GM12878 (cell line): ENCODE data around the gene IGF1R. TPM values are rescaled to one million over a fixed set of nuclear protein-coding genes. Genes with fewer than 3 reads are reported as not detected.

Experiments
- ATAC-seq: fragments of 200-7000 bp; cut with Tn5 transposase; 3 replicates; pipeline ENCODE4 v1.9.1; 2020; ENCODE audit warnings: mild to moderate bottlenecking, moderate library complexity
- BruUV-seq: library from RNA; stranded (reverse); fragments of 400-500 nt; replicated peaks from 2 replicates; lab custom pipeline; 2021; lab: Mats Ljungman, UMichigan
- CTCF ChIA-PET: fragments of 300-600 bp; sonication (Branson Sonifier 250); formaldehyde crosslinking; extraction: SDS; loops from one replicate; lab custom pipeline; 2021; ENCODE audit warnings: inconsistent platforms; lab: Yijun Ruan, JAX
- POLR2A ChIA-PET: fragments of 350-600 bp; formaldehyde crosslinking; extraction: SDS; loops from one replicate; lab custom pipeline; 2021; ENCODE audit warnings: inconsistent platforms; lab: Charles Lee
- RAD21 ChIA-PET: fragments of 300-600 bp; sonication (Branson Sonifier 250); formaldehyde crosslinking; loops from one replicate; lab custom pipeline; 2023; ENCODE audit warnings: antibody characterized with exemption; ENCODE audit not compliant: unreplicated experiment; lab: Charles Lee
- SMC1A ChIA-PET: fragments of 300-600 bp; sonication (Branson Sonifier 250); formaldehyde crosslinking; loops from one replicate; lab custom pipeline; 2023; ENCODE audit not compliant: unreplicated experiment, uncharacterized antibody; lab: Charles Lee
- DNase-seq: peaks from one replicate; pipeline ENCODE4 v3.0.0-alpha.2; 2011; ENCODE audit warnings: low read depth, low spot score
- FAIRE-seq: peaks from 3 replicates; lab custom pipeline; 2011; peaks lifted over from hg19 to GRCh38; lab: Jason Lieb, UNC
- H2AFZ ChIP-seq: 2 replicates; pipeline ENCODE4 v1.6.0; 2011; ENCODE audit warnings: low read depth, low read length, control low read depth; ENCODE audit not compliant: control insufficient read depth
- H3K27ac ChIP-seq: 2 replicates; pipeline ENCODE4 v1.5.1; 2011; ENCODE audit warnings: control low read depth; ENCODE audit not compliant: control insufficient read depth, insufficient read depth
- H3K27me3 ChIP-seq, 2 experiments: replicated peaks in 1 of 2; 2 replicates each; pipeline versions ENCODE4 v1.6.0 to v1.6.1; 2011; ENCODE audit warnings: low read length in 1 of 2; ENCODE audit not compliant: control insufficient read depth in 2 of 2, insufficient read depth in 2 of 2
- H3K36me3 ChIP-seq, 2 experiments: 2 replicates each; pipeline ENCODE4 v1.5.1; 2011; ENCODE audit warnings: low read length in 1 of 2; ENCODE audit not compliant: control insufficient read depth in 2 of 2, insufficient read depth in 2 of 2
- H3K4me1 ChIP-seq: 2 replicates; pipeline ENCODE4 v1.6.1; 2011; ENCODE audit warnings: mild to moderate bottlenecking, low read length, moderate library complexity, mixed read lengths; ENCODE audit not compliant: control insufficient read depth, insufficient read depth
- H3K4me2 ChIP-seq: 2 replicates; pipeline ENCODE4 v1.6.0; 2011; ENCODE audit warnings: control low read depth; ENCODE audit not compliant: control insufficient read depth, insufficient read depth
- H3K4me3 ChIP-seq: fragments of 200-600 bp; sonication (generic); 2 replicates; pipeline ENCODE4 v1.5.1; 2016
- H3K79me2 ChIP-seq: 2 replicates; pipeline ENCODE4 v1.6.0; 2011; ENCODE audit warnings: low read length; ENCODE audit not compliant: control insufficient read depth, insufficient read depth
- H3K9ac ChIP-seq: 2 replicates; pipeline ENCODE4 v1.8.0; 2011; ENCODE audit warnings: low read length, control low read depth, mixed read lengths; ENCODE audit not compliant: control insufficient read depth, insufficient read depth
- H3K9me3 ChIP-seq: replicated peaks from 3 replicates; pipeline ENCODE4 v1.5.1; 2011; ENCODE audit warnings: mild to moderate bottlenecking, low read length; ENCODE audit not compliant: control insufficient read depth, insufficient read depth
- H4K20me1 ChIP-seq: 2 replicates; pipeline ENCODE4 v1.6.0; 2011; ENCODE audit not compliant: control insufficient read depth, insufficient read depth
- E2F4 ChIP-seq: IDR thresholded peaks from 2 replicates; pipeline ENCODE4 v1.6.1; 2012; ENCODE audit warnings: low read depth, low read length, improper control_type of control experiment
- FOXM1 ChIP-seq: IDR thresholded peaks from 2 replicates; pipeline ENCODE4 v1.6.1; 2012; ENCODE audit warnings: low read depth, mild to moderate bottlenecking, inconsistent platforms, low read length, moderate library complexity
- HCFC1 ChIP-seq: fragments of 150-350 bp; IDR thresholded peaks from 2 replicates; pipeline ENCODE4 v1.6.1; 2014; ENCODE audit warnings: low read length
- IRF4 ChIP-seq: IDR thresholded peaks from 2 replicates; pipeline ENCODE4 v1.6.1; 2011; ENCODE audit warnings: low read depth, low read length
- KDM1A ChIP-seq: fragments of 200-600 bp; sonication (generic); IDR thresholded peaks from 2 replicates; pipeline ENCODE4 v1.6.1; 2016; ENCODE audit warnings: borderline replicate concordance
- MXI1 ChIP-seq: fragments of 150-350 bp; IDR thresholded peaks from 2 replicates; pipeline ENCODE4 v1.6.1; 2011; ENCODE audit warnings: low read depth, mild to moderate bottlenecking, inconsistent platforms, low read length, improper control_type of control experiment
- MYB ChIP-seq: fragments of 150-350 bp; IDR thresholded peaks from 2 replicates; pipeline ENCODE4 v1.6.1; 2014; ENCODE audit warnings: mild to moderate bottlenecking, low read depth, low read length, borderline replicate concordance
- NKRF ChIP-seq: fragments of 450-650 bp; conservative IDR thresholded peaks from 2 replicates; pipeline ENCODE4 v1.6.1; 2017; ENCODE audit warnings: mild to moderate bottlenecking, moderate library complexity
- NR2C2 ChIP-seq: IDR thresholded peaks from 2 replicates; pipeline ENCODE4 v1.6.1; 2011; ENCODE audit warnings: borderline replicate concordance, low read depth; ENCODE audit not compliant: control insufficient read depth, insufficient read length
- PKNOX1 ChIP-seq: fragments of 450-650 bp; IDR thresholded peaks from 2 replicates; pipeline ENCODE4 v1.6.1; 2016; ENCODE audit warnings: mild to moderate bottlenecking
- RAD51 ChIP-seq: fragments of 450-650 bp; IDR thresholded peaks from 2 replicates; pipeline ENCODE4 v1.6.1; 2016; ENCODE audit warnings: moderate library complexity, mild to moderate bottlenecking, inconsistent platforms
- RBBP5 ChIP-seq: fragments of 200-600 bp; sonication (generic); conservative IDR thresholded peaks from 2 replicates; pipeline ENCODE4 v1.6.1; 2016
- TARDBP ChIP-seq: IDR thresholded peaks from 2 replicates; pipeline ENCODE4 v1.6.1; 2016; ENCODE audit warnings: borderline replicate concordance
- TCF12 ChIP-seq: IDR thresholded peaks from 2 replicates; pipeline ENCODE4 v1.6.1; 2011; ENCODE audit warnings: low read depth, mild to moderate bottlenecking, low read length
- TCF7 ChIP-seq: IDR thresholded peaks from 2 replicates; pipeline ENCODE4 v1.6.1; 2014; ENCODE audit warnings: antibody characterized with exemption, borderline replicate concordance
- USF2 ChIP-seq: IDR thresholded peaks from 2 replicates; pipeline ENCODE4 v1.6.1; 2011; ENCODE audit warnings: low read depth, low read length, improper control_type of control experiment, borderline replicate concordance
- ZNF384 ChIP-seq: IDR thresholded peaks from 2 replicates; pipeline ENCODE4 v1.6.1; 2012; ENCODE audit warnings: low read depth, mild to moderate bottlenecking, low read length, improper control_type of control experiment, borderline replicate concordance
- WGBS: methylation state at CpG from one replicate; pipeline ENCODE4 v1.1.6; 2016; ENCODE audit warnings: low lambda C conversion rate; ENCODE audit not compliant: insufficient replicate concordance, insufficient coverage; ENCODE audit errors: missing lambda C conversion rate; 5-methylcytosine and 5-hydroxymethylcytosine counted together
- in situ Hi-C: fragments of 300-500 bp; cut with MboI; formaldehyde crosslinking; loops from 9 replicates; pipeline ENCODE4 v1.14.3; 2018; ENCODE audit warnings: mixed read lengths
- intact Hi-C: fragments of 100-400 bp; cut with micrococcal nuclease; formaldehyde crosslinking; loops from one replicate; pipeline ENCODE4 v1.14.2; 2022; ENCODE audit not compliant: unreplicated experiment
- polyA plus RNA-seq, 11 experiments: library from polyadenylated mRNA; depleted of rRNA in 4 of 11; unstranded in 6 of 11; stranded (reverse) in 5 of 11; fragments of >200 nt; fragmentation: Nextera tagmentation in 4 of 11; fragmentation: Illumina TruSeq in 1 of 11; extraction: Ambion mirVana in 4 of 11; extraction: Trizol in 1 of 11; gene quantifications; 1 replicate in 1 of 11; 2 replicates in 10 of 11; pipeline versions ENCODE4 v1.2.1 to v1.2.3, GENCODE V29; 2011 to 2016; ENCODE audit warnings: inconsistent platforms in 2 of 11, missing spikeins in 2 of 11, low read depth in 1 of 11
- total RNA-seq, 4 experiments: library from RNA; depleted of rRNA in 3 of 4; stranded (reverse); fragments of >200 nt in 3 of 4; fragmentation: Illumina TruSeq in 1 of 4; extraction: Trizol in 1 of 4; gene quantifications; 2 replicates each; pipeline versions ENCODE4 v1.2.1 to v1.2.3, GENCODE V29; 2013 to 2021
- TF ChIP-seq, protein P1 (sequence below): IDR thresholded peaks from 2 replicates; pipeline ENCODE4 v1.6.1; 2012; ENCODE audit warnings: low read length, inconsistent platforms

IGF1R gene
- total and polyA plus RNA-seq, 10 of the 15 experiments (the other 5 are each of a cell fraction or from before 2014, with no cell fraction given): 0.03 to 2.7 (median 0.66) TPM

DNA sequence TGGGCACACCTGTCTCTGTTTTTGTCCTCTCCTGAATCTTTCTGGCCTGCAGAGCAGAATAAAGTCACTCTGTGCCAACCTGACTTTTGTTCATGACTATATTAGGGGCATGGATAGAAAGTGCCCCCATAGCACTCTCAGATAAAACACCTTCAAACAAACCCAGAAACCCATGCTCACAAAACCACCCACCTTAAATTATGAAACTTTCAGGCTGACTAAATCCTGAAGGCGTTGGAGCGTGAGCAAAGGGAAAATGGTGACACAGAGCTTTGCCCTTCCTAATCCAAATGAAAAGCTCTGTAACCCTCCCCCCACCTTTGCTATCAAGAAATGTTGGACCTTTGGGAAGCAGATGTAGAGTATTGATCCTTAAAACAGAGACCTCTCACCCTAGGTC is 138.9 kb downstream of the IGF1R start:
- H3K27me3 ChIP-seq: no peaks in the 10 kb centered on the region
- no peak for FAIRE-seq
- intact Hi-C loops (no loop called here), in situ Hi-C loops (no loop called here)
- no peak overlapping the region for H3K4me3 ChIP-seq
- no peak overlapping the region for H2AFZ ChIP-seq
- no peaks in the 10 kb centered on the region for H3K4me1 ChIP-seq
- no TSS peak for BruUV-seq
- H3K9ac ChIP-seq: no peak overlapping the region
- no peak overlapping the region for H3K27ac ChIP-seq
- CTCF ChIA-PET: no interaction called here
- POLR2A ChIA-PET: no interaction called here
- RAD21 ChIA-PET: no interaction called here
- no peaks in the 10 kb centered on the region for H3K36me3 ChIP-seq
- H4K20me1 ChIP-seq: no peaks in the 10 kb centered on the region
- no peaks in the 10 kb centered on the region for H3K79me2 ChIP-seq
- TF ChIP-seq NR2C2 (no peak), PKNOX1 (no peak), FOXM1 (no peak), MXI1 (no peak), E2F4 (no peak), TCF7 (no peak), RAD51 (no peak), USF2 (no peak), NKRF (no peak), HCFC1 (no peak), TCF12 (no peak), KDM1A (no peak), TARDBP (no peak), MYB (no peak), ZNF384 (no peak), IRF4 (no peak), RBBP5 (no peak)
- TF ChIP-seq, protein P1, sequence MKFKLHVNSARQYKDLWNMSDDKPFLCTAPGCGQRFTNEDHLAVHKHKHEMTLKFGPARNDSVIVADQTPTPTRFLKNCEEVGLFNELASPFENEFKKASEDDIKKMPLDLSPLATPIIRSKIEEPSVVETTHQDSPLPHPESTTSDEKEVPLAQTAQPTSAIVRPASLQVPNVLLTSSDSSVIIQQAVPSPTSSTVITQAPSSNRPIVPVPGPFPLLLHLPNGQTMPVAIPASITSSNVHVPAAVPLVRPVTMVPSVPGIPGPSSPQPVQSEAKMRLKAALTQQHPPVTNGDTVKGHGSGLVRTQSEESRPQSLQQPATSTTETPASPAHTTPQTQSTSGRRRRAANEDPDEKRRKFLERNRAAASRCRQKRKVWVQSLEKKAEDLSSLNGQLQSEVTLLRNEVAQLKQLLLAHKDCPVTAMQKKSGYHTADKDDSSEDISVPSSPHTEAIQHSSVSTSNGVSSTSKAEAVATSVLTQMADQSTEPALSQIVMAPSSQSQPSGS: no peak
- H3K9me3 ChIP-seq: no peaks in the 10 kb centered on the region
- peak; percentile 29 for ATAC-seq
- 0% methylated on average over 2 of the region's 2 CpGs for WGBS
- DNase-seq: no peak
- H3K4me2 ChIP-seq: no peak overlapping the region
- SMC1A ChIA-PET: interaction anchor here (0.6 to 1.0 kb wide), 2 partner anchors 8 to 27 kb away, joined by 3 read pairs; no protein-coding TSS in a partner anchor
